SIG-M5 treated with dmso at 0.1 percent for 504 hours (cell line): ENCODE results near the gene NACC1.

ENCODE experiments used
- DNase-seq: peaks from one replicate; lab custom pipeline; 2025; ENCODE audit not compliant: unreplicated experiment; lab: John Stamatoyannopoulos, UW

NACC1 gene

GRCh38 chr19:13087795-13088537 is 30.1 kb upstream of the NACC1 start:
- no peak for DNase-seq

GRCh38 chr19:13089139-13089856 is 28.8 kb upstream of the NACC1 start:
- DNase-seq, result peak; percentile 17

GRCh38 chr19:13089857-13090507 is 28.1 kb upstream of the NACC1 start:
- no peak for DNase-seq

- DNase-seq, result peak; percentile 48
These were observed 27.4 kb upstream of the NACC1 start for GRCh38 chr19:13090511-13091231.

- DNase-seq, result peak; percentile 21
These were observed 26.5 kb upstream of the NACC1 start for GRCh38 chr19:13091400-13092157.

- DNase-seq, result no peak
These were observed 25.9 kb upstream of the NACC1 start for GRCh38 chr19:13092158-13092543.

GRCh38 chr19:13092606-13093235 is 25.3 kb upstream of the NACC1 start:
- no peak for DNase-seq

GRCh38 chr19:13093407-13094105 is 24.5 kb upstream of the NACC1 start:
- DNase-seq, result peak; percentile 84

- DNase-seq, result no peak
These were observed 24.0 kb upstream of the NACC1 start for GRCh38 chr19:13094106-13094504.

- peak; percentile 49 for DNase-seq
These were observed 23.2 kb upstream of the NACC1 start for GRCh38 chr19:13094771-13095392.

GRCh38 chr19:13095393-13095784 is 22.7 kb upstream of the NACC1 start:
- DNase-seq, result no peak

- peak; percentile 77 for DNase-seq
These were observed 21.8 kb upstream of the NACC1 start for GRCh38 chr19:13095934-13096927.

GRCh38 chr19:13097033-13097462 is 21.0 kb upstream of the NACC1 start:
- DNase-seq, result peak; percentile 45

- peak; percentile 86 for DNase-seq
These were observed 20.4 kb upstream of the NACC1 start for GRCh38 chr19:13097463-13098258.

GRCh38 chr19:13098277-13099072 is 19.6 kb upstream of the NACC1 start:
- DNase-seq, result peak; percentile 87
